Muscle layer of colon (tissue), 2 donors: ENCODE measurements around the gene TTC39C.
"Not testable (repeated sequence)": the region's sequence is repeated elsewhere in the genome, so short reads cannot be mapped to it uniquely, and the experiment has no call there.

Source experiments
- H3K27ac ChIP-seq: one replicate; pipeline ENCODE4 v1.7.0; 2013; ENCODE audit warnings: low read depth, mild to moderate bottlenecking, low read length, moderate library complexity
- H3K27me3 ChIP-seq, 2 donors: one replicate each; pipeline ENCODE4 v1.7.0; 2013; ENCODE audit warnings: low read length in 2 of 2, mild to moderate bottlenecking in 2 of 2; ENCODE audit not compliant: insufficient read depth in 2 of 2, control insufficient read depth in 1 of 2
- H3K36me3 ChIP-seq: one replicate; pipeline ENCODE4 v1.7.0; 2013; ENCODE audit warnings: mild to moderate bottlenecking, low read length; ENCODE audit not compliant: insufficient read depth
- H3K4me1 ChIP-seq: one replicate; pipeline ENCODE4 v1.7.0; 2013; ENCODE audit warnings: mild to moderate bottlenecking, low read length; ENCODE audit not compliant: insufficient read depth
- H3K4me3 ChIP-seq, 2 donors: one replicate each; pipeline ENCODE4 v1.7.0; 2013; ENCODE audit warnings: low read length in 2 of 2, low read depth in 1 of 2, mild to moderate bottlenecking in 1 of 2, moderate library complexity in 1 of 2
- H3K9ac ChIP-seq: one replicate; pipeline ENCODE4 v1.7.0; 2013; ENCODE audit warnings: low read length
- H3K9me3 ChIP-seq: one replicate; pipeline ENCODE4 v1.7.0; 2013; ENCODE audit warnings: mild to moderate bottlenecking, low read length
- donor health status: abdominal sarcoma.
- donor health status: Adenocarcinoma of cecum.

TTC39C gene

GRCh38 chr18:24130494-24130893 lies 115.9 kb downstream of the TTC39C start:
- H3K4me1 ChIP-seq = no peaks in the 10 kb centered on the region
- peaks cover 7% of the 10 kb centered on the region for H3K36me3 ChIP-seq
- no peaks in the 10 kb centered on the region for H3K27me3 ChIP-seq
- H3K4me3 ChIP-seq = no peak overlapping the region
- H3K27ac ChIP-seq = no peak overlapping the region
- no peaks in the 10 kb centered on the region for H3K9me3 ChIP-seq
- H3K9ac ChIP-seq = no peak overlapping the region

DNA sequence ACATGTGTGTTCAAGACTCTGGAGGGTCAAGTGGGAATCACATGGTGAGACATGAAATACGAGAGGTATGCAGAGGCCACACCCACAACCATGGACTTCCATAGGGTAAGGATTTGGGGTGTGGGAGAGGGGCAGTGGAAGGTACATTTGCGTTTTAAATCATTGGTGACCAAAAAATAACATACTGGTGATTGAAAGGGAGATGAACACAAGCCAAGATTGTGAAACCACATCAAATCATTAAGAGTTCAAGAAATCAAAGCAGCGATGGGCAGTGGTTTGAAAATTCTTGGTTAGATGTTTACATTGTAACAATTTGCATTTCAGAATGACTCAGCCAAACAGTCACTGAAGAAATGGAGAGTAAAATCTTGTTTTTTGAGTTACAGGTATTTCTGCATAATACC lies 122.4 kb downstream of the TTC39C start:
- H3K4me3 ChIP-seq = no peak overlapping the region
- H3K4me1 ChIP-seq = no peaks in the 10 kb centered on the region
- H3K27ac ChIP-seq = no peak overlapping the region
- no peak overlapping the region for H3K9ac ChIP-seq
- no peaks in the 10 kb centered on the region for H3K27me3 ChIP-seq
- H3K36me3 ChIP-seq = no peaks in the 10 kb centered on the region
- H3K9me3 ChIP-seq = no peaks in the 10 kb centered on the region

GRCh38 chr18:24138409-24138788 lies 123.8 kb downstream of the TTC39C start:
- Histone ChIP-seq H3K9ac (peak overlapping the region; percentile 21), H3K4me1 (no peaks in the 10 kb centered on the region), H3K36me3 (no peaks in the 10 kb centered on the region), H3K9me3 (no peaks in the 10 kb centered on the region), H3K27me3 (no peaks in the 10 kb centered on the region), H3K27ac (peak overlapping the region; percentile 66), H3K4me3 (peak overlapping the region; percentile 84)

DNA sequence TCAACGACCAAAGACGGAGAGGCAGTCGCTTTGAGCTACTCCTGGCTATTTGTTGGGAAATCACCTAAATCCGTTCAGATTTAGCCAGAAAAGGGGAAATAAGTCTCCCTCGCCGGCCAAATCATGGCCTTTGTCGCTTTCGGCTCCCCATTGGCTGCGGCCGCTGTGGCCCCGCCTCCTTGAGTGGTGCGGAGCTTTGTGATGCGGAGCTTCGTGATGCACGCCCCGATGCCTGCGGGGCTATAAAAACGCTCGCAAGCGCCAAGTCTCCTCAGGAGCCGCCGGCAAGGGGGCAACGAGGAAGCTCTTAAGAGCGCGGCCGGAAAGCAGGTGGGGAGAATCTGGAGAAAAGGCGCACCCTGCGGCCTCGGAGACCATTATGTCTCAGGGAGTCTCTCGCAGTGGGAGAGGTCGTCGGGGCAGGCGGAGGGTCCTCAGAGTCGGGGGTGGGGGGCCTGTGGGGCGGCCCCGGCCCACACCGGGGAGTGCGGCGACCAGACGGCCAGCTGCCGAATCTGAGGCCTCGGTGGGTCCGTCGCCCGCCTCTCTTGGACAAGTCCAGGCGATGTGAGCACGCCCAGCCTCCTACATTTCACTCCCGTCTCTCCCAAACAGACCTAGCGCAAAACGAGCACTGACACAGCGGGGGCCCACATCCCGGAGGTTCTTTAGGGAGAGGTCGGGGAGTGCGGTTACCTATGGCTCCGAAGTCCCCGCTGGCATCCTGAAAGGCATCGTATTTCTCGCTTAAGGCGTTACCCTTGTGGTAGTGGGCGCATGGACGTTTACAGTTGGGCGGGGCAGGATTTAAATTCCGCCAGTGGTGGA lies 124.4 kb downstream of the TTC39C start, which contains the start of gene CABYR:
TSS of gene CABYR (plus strand) at position 274 of the 828 bp plus-strand sequence. CDS start 4,053 bp downstream, outside the sequence.
- H3K27ac ChIP-seq = peak within 1 kb of the TSS; percentile 66

GRCh38 chr18:24140697-24141096 lies 126.1 kb downstream of the TTC39C start:
- Histone ChIP-seq H3K4me3 (no peak overlapping the region), H3K27ac (no peak overlapping the region), H3K9me3 (no peaks in the 10 kb centered on the region), H3K4me1 (no peaks in the 10 kb centered on the region), H3K36me3 (no peaks in the 10 kb centered on the region), H3K9ac (no peak overlapping the region), H3K27me3 (no peaks in the 10 kb centered on the region)

More for the DNA sequence above, 124.4 kb downstream of the TTC39C start, which contains the start of gene CABYR:
- Histone ChIP-seq H3K27me3 (no peaks in the 10 kb centered on the region), H3K4me3 (peak within 1 kb of the TSS; percentile 84), H3K9me3 (no peaks in the 10 kb centered on the region), H3K9ac (peak within 1 kb of the TSS; percentile 21), H3K4me1 (no peaks in the 10 kb centered on the region), H3K36me3 (no peaks in the 10 kb centered on the region)

- no peaks in the 10 kb centered on the region for H3K27me3 ChIP-seq
- H3K9ac ChIP-seq = no peak overlapping the region
- H3K36me3 ChIP-seq = no peaks in the 10 kb centered on the region
- H3K27ac ChIP-seq = no peak overlapping the region
- no peaks in the 10 kb centered on the region for H3K9me3 ChIP-seq
- H3K4me3 ChIP-seq = no peak overlapping the region
- no peaks in the 10 kb centered on the region for H3K4me1 ChIP-seq
These were observed 127.8 kb downstream of the TTC39C start for GRCh38 chr18:24142376-24142775.

- H3K9me3 ChIP-seq, H3K9ac ChIP-seq, H3K4me1 ChIP-seq, H3K4me3 ChIP-seq, H3K27me3 ChIP-seq, H3K27ac ChIP-seq, H3K36me3 ChIP-seq: not testable (repeated sequence)
These were observed 135.0 kb downstream of the TTC39C start for GRCh38 chr18:24149591-24149990.

DNA sequence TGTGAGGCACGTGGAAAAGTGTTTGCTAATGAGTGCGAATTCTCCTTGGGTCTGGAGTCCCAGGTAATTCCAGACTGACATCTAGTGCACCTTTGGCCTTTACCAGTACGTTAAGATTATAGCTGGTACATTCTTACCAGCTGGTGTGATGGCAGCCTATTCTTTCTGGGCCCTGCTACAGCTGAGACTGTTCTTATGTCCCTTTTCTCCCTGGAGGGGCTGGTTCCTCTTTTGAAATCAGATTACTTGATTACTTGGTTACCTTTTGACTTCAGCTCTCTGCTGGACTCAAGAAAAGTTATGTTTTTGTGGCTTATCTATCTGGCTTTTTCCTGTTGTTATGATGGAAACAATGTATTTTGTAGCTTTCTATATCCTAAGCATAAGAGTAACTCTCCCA lies 138.8 kb downstream of the TTC39C start:
- no peak overlapping the region for H3K9ac ChIP-seq
- no peaks in the 10 kb centered on the region for H3K9me3 ChIP-seq
- no peaks in the 10 kb centered on the region for H3K4me1 ChIP-seq
- no peak overlapping the region for H3K4me3 ChIP-seq
- no peak overlapping the region for H3K27ac ChIP-seq
- H3K27me3 ChIP-seq = no peaks in the 10 kb centered on the region
- H3K36me3 ChIP-seq = peaks cover 13% of the 10 kb centered on the region

- Histone ChIP-seq H3K4me3 (no peak overlapping the region), H3K36me3 (peaks cover 53% of the 10 kb centered on the region), H3K9ac (no peak overlapping the region), H3K4me1 (no peaks in the 10 kb centered on the region), H3K27ac (no peak overlapping the region), H3K27me3 (no peaks in the 10 kb centered on the region), H3K9me3 (no peaks in the 10 kb centered on the region)
These were observed 143.3 kb downstream of the TTC39C start for GRCh38 chr18:24157855-24158254.

DNA sequence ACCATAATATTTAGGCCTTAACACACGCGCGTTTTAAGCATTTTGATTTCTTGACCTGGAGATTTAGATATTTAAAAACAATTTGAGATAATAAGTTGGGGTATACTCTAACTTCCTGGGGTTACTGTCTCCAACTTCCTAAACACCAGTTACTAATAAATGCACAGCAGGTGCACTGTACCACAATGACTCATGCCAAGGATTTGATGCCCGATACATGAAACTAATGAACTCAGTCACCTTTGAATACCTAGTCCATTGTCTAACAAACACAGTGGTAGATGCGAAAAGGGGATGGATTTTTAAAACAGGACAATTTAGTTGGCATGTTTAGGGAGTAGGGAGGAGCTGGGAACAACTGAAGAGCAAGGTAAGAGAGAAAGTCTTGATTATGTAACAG lies 145.5 kb downstream of the TTC39C start:
- Histone ChIP-seq H3K27ac (no peak overlapping the region), H3K9ac (no peak overlapping the region), H3K9me3 (no peaks in the 10 kb centered on the region), H3K36me3 (peaks cover 59% of the 10 kb centered on the region), H3K4me1 (no peaks in the 10 kb centered on the region), H3K4me3 (no peak overlapping the region), H3K27me3 (no peaks in the 10 kb centered on the region)

DNA sequence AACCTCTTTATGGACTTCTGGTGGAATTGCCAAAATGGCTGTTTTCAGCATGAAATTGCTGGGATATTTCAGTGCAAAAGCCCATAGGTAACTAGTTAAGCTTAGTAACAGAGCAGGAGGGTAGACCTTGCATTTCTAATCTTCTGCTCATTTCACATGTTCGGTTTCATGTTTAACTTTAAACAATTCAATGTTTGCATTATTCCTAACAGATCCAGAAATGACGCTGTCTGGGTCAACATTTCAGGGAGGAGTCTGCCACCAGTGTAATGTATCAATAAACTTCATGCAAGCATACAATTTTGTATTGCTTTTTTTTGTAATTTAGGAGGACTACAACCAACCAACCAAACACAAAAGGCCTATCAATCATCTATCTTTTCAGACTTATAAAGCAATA lies 146.8 kb downstream of the TTC39C start:
- Histone ChIP-seq H3K9ac (no peak overlapping the region), H3K4me1 (no peaks in the 10 kb centered on the region), H3K4me3 (no peak overlapping the region), H3K36me3 (peaks cover 71% of the 10 kb centered on the region), H3K27ac (no peak overlapping the region), H3K27me3 (no peaks in the 10 kb centered on the region), H3K9me3 (no peaks in the 10 kb centered on the region)

DNA sequence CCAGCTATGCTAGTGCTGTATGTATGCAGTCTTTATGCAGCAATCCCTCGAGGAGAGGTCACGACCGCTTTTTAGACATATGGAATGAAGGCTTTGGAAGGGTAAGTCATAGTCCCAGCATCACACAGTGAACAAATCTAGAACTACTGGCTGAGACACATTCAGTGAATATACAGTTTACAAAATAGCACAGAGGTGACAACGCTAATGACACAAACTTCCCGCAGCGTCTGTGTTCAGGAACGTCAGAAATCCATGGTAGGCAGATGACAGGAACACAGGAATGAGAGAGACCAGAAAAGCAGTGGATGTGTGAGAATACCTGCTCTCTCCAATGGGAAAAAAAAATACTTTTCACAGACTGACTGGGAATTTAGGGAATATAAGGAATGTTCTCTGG lies 153.9 kb downstream of the TTC39C start:
- Histone ChIP-seq H3K36me3 (peaks cover 61% of the 10 kb centered on the region), H3K27me3 (no peaks in the 10 kb centered on the region), H3K9ac (no peak overlapping the region), H3K27ac (no peak overlapping the region), H3K4me3 (no peak overlapping the region), H3K4me1 (no peaks in the 10 kb centered on the region), H3K9me3 (no peaks in the 10 kb centered on the region)
